DOHH2 (cell line): Measurements from ENCODE around the gene S100A10.

Source experiments
- EZH2phosphoT487 ChIP-seq: fragments of 200-600 bp; sonication (generic); IDR thresholded peaks from 2 replicates; pipeline ENCODE4 v1.6.1; 2017; ENCODE audit warnings: borderline replicate concordance, mild to moderate bottlenecking, antibody characterized with exemption, low read length, moderate library complexity, mixed read lengths
- TF ChIP-seq, protein P1 (sequence below): fragments of 200-600 bp; sonication (generic); IDR thresholded peaks from one replicate; pipeline ENCODE4 v1.5.1; 2014; ENCODE audit warnings: antibody characterized with exemption, mild to moderate bottlenecking, low read depth, low read length; ENCODE audit not compliant: poor library complexity, severe bottlenecking

DNA sequence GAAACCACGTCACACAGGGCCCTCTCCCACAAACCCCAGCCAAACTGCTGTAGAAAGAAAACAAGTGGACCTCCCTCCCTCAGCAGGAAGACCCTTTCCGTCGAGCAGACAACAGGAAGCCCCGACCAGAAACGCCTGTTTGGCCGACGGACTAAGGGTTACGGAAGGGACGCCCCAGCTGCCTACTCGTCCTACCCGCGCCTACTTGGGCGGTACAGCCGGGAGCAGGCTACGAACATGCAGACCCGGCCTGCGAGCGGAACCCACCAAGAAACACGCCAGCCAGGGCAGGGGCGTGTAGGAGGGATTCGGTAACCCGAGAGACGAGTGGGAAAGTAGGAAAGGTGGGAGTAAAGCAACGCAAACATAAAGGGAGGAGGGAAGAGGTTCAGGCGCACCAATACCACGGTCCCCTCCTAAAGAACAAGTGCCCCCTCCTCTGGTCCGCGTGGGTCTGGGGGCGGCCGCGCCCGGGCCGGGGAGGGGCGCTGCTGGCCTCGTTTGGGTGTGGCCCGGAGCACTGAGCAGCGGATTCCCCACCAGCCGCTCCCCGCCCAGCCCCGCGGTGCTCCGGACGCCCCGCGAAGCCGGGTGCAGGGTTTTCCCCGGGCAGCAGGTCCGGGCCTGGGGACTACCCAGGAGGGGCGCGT lies 450 bp downstream of the S100A10 start:
- TF ChIP-seq, protein P1, sequence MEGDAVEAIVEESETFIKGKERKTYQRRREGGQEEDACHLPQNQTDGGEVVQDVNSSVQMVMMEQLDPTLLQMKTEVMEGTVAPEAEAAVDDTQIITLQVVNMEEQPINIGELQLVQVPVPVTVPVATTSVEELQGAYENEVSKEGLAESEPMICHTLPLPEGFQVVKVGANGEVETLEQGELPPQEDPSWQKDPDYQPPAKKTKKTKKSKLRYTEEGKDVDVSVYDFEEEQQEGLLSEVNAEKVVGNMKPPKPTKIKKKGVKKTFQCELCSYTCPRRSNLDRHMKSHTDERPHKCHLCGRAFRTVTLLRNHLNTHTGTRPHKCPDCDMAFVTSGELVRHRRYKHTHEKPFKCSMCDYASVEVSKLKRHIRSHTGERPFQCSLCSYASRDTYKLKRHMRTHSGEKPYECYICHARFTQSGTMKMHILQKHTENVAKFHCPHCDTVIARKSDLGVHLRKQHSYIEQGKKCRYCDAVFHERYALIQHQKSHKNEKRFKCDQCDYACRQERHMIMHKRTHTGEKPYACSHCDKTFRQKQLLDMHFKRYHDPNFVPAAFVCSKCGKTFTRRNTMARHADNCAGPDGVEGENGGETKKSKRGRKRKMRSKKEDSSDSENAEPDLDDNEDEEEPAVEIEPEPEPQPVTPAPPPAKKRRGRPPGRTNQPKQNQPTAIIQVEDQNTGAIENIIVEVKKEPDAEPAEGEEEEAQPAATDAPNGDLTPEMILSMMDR, result no peak
- no peak for TF ChIP-seq EZH2phosphoT487
